ENCODE data around the gene EFNA5. TPM values are rescaled to one million over a fixed set of nuclear protein-coding genes. Genes with fewer than 3 reads are reported as not detected.

Gene EFNA5
- total RNA-seq, 1 donor from 2014 or later, result 12.6 TPM

- Histone ChIP-seq H3K27me3 (ENCODE audit: control insufficient read depth, insufficient read depth, low read length) (no peaks in the 10 kb centered on the region), H3K36me3 (ENCODE audit: control insufficient read depth, insufficient read depth, low read length) (no peaks in the 10 kb centered on the region), H3K4me3 (ENCODE audit: low read depth, low read length) (no peak overlapping the region)
- TF ChIP-seq CTCF (IDR thresholded peaks at IDR 0.05; ENCODE audit: insufficient read depth, low read length, poor library complexity, severe bottlenecking), result no peak
- DNase-seq (ENCODE audit: low read depth), result no peak
These were observed 203.4 kb downstream of the EFNA5 start for GRCh38 chr5:107467137-107467932.

GRCh38 chr5:107466233-107466769 is 204.4 kb downstream of the EFNA5 start:
- Histone ChIP-seq H3K4me3 (ENCODE audit: low read depth, low read length) (no peak overlapping the region), H3K27me3 (ENCODE audit: control insufficient read depth, insufficient read depth, low read length) (no peaks in the 10 kb centered on the region), H3K36me3 (ENCODE audit: control insufficient read depth, insufficient read depth, low read length) (no peaks in the 10 kb centered on the region)
- peak; percentile 99 for DNase-seq (ENCODE audit: low read depth)
- TF ChIP-seq CTCF (IDR thresholded peaks at IDR 0.05; ENCODE audit: insufficient read depth, low read length, poor library complexity, severe bottlenecking), result no peak

- no peak for DNase-seq (ENCODE audit: low read depth)
- Histone ChIP-seq H3K4me3 (ENCODE audit: low read depth, low read length) (no peak overlapping the region), H3K36me3 (ENCODE audit: control insufficient read depth, insufficient read depth, low read length) (no peaks in the 10 kb centered on the region), H3K27me3 (ENCODE audit: control insufficient read depth, insufficient read depth, low read length) (no peaks in the 10 kb centered on the region)
- TF ChIP-seq CTCF (IDR thresholded peaks at IDR 0.05; ENCODE audit: insufficient read depth, low read length, poor library complexity, severe bottlenecking), result no peak
These were observed 205.9 kb downstream of the EFNA5 start for GRCh38 chr5:107464876-107465275.

- Histone ChIP-seq H3K36me3 (ENCODE audit: control insufficient read depth, insufficient read depth, low read length) (no peaks in the 10 kb centered on the region), H3K27me3 (ENCODE audit: control insufficient read depth, insufficient read depth, low read length) (no peaks in the 10 kb centered on the region), H3K4me3 (ENCODE audit: low read depth, low read length) (no peak overlapping the region)
- TF ChIP-seq CTCF (IDR thresholded peaks at IDR 0.05; ENCODE audit: insufficient read depth, low read length, poor library complexity, severe bottlenecking), result no peak
- DNase-seq (ENCODE audit: low read depth), result no peak
These were observed 206.3 kb downstream of the EFNA5 start for GRCh38 chr5:107464416-107464815.

GRCh38 chr5:107463731-107464130 is 207.0 kb downstream of the EFNA5 start:
- no peak for DNase-seq (ENCODE audit: low read depth)
- H3K4me3 ChIP-seq (ENCODE audit: low read depth, low read length), result no peak overlapping the region
- TF ChIP-seq CTCF (IDR thresholded peaks at IDR 0.05; ENCODE audit: insufficient read depth, low read length, poor library complexity, severe bottlenecking), result no peak
- H3K36me3 ChIP-seq (ENCODE audit: control insufficient read depth, insufficient read depth, low read length), result no peaks in the 10 kb centered on the region
- H3K27me3 ChIP-seq (ENCODE audit: control insufficient read depth, insufficient read depth, low read length), result no peaks in the 10 kb centered on the region
